ENCODE measurements around the gene GRAMD2B.

- TF ChIP-seq CTCF (IDR thresholded peaks at IDR 0.05; ENCODE audit: low read length), result no peak
- no peak for TF ChIP-seq EZH2 (optimal IDR thresholded peaks at IDR 0.05; ENCODE audit: low read depth, low read length)
These were observed 20.2 kb downstream of the GRAMD2B start for GRCh38 chr5:126443374-126443851.
